Panc1 (cell line): ENCODE data around the gene POLDIP2. TPM values are rescaled to one million over a fixed set of nuclear protein-coding genes. Genes with fewer than 3 reads are reported as not detected.

ENCODE experiments used
- ATAC-seq: fragments of 200-7000 bp; cut with Tn5 transposase; 2 replicates; pipeline ENCODE4 v1.9.1; 2020; ENCODE audit warnings: mild to moderate bottlenecking, moderate library complexity
- BruUV-seq: library from RNA; stranded (reverse); fragments of 400-500 nt; replicated peaks from 2 replicates; lab custom pipeline; 2021; lab: Mats Ljungman, UMichigan
- CTCF ChIA-PET: fragments of 300-600 bp; sonication (Branson Sonifier 250); formaldehyde crosslinking; loops from one replicate; lab custom pipeline; 2022; ENCODE audit warnings: antibody characterized with exemption; lab: Charles Lee
- POLR2A ChIA-PET: fragments of 300-600 bp; sonication (Branson Sonifier 250); formaldehyde crosslinking; loops from one replicate; lab custom pipeline; 2022; ENCODE audit warnings: antibody characterized with exemption; lab: Charles Lee
- DNase-seq: peaks from one replicate; pipeline ENCODE4 v3.0.0-alpha.2; 2010; ENCODE audit warnings: low read depth, low spot score
- H3K27ac ChIP-seq: 2 replicates; pipeline ENCODE4 v1.5.1; 2011; ENCODE audit warnings: mild to moderate bottlenecking, low read length, inconsistent platforms
- H3K27me3 ChIP-seq: fragments of 200-500 bp; sonication (Bioruptor generic); 2 replicates; pipeline ENCODE4 v1.6.0; 2014; ENCODE audit warnings: low read length, inconsistent platforms; ENCODE audit not compliant: control insufficient read depth, insufficient read depth
- H3K36me3 ChIP-seq: fragments of 200-500 bp; sonication (Bioruptor generic); 2 replicates; pipeline ENCODE4 v1.5.1; 2014; ENCODE audit warnings: inconsistent platforms, mild to moderate bottlenecking, low read length, moderate library complexity; ENCODE audit not compliant: control insufficient read depth, insufficient read depth
- H3K4me1 ChIP-seq: 2 replicates; pipeline ENCODE4 v1.5.1; 2011; ENCODE audit warnings: inconsistent platforms, mild to moderate bottlenecking, low read length, moderate library complexity; ENCODE audit not compliant: control insufficient read depth, insufficient read depth
- H3K4me3 ChIP-seq, 2 experiments: 2 replicates each; pipeline ENCODE4 v1.5.1; 2011 to 2012; ENCODE audit warnings: low read depth in 2 of 2, low read length in 2 of 2, mild to moderate bottlenecking in 2 of 2, inconsistent platforms in 1 of 2, moderate library complexity in 1 of 2
- H3K9me3 ChIP-seq: fragments of 200-500 bp; sonication (Bioruptor generic); 2 replicates; pipeline ENCODE4 v1.5.1; 2014; ENCODE audit warnings: low read depth, mild to moderate bottlenecking, inconsistent platforms, low read length, moderate library complexity; ENCODE audit not compliant: control insufficient read depth, insufficient read depth
- POLR2AphosphoS5 ChIP-seq: IDR thresholded peaks from 2 replicates; pipeline ENCODE4 v1.6.1; 2012; ENCODE audit warnings: mild to moderate bottlenecking, low read depth, low read length, moderate library complexity
- REST ChIP-seq, 2 experiments: IDR thresholded peaks; 2 replicates each; pipeline ENCODE4 v1.6.1; 2011 to 2012; ENCODE audit warnings: low read depth in 2 of 2, control low read depth in 1 of 2, low read length in 1 of 2, mild to moderate bottlenecking in 1 of 2, moderate library complexity in 1 of 2; ENCODE audit not compliant: insufficient read depth in 1 of 2
- SIN3A ChIP-seq: IDR thresholded peaks from 2 replicates; pipeline ENCODE4 v1.6.1; 2012; ENCODE audit warnings: low read depth, mild to moderate bottlenecking, low read length, moderate library complexity, borderline replicate concordance; ENCODE audit not compliant: insufficient read depth
- TCF7L2 ChIP-seq: IDR thresholded peaks from 2 replicates; pipeline ENCODE4 v1.6.1; 2011; ENCODE audit warnings: mild to moderate bottlenecking, low read depth, low read length, inconsistent platforms
- in situ Hi-C: cut with HindIII; loops from 2 replicates; pipeline ENCODE4 v1.10.0; 2016; ENCODE audit warnings: low sequenced_read_pairs, low pct_unique_long_range_greater_than_20kb
- intact Hi-C: fragments of 100-400 bp; cut with micrococcal nuclease; formaldehyde crosslinking; loops from one replicate; pipeline ENCODE4 v1.10.0; 2022; ENCODE audit not compliant: unreplicated experiment
- total RNA-seq: library from RNA; stranded (reverse); gene quantifications from one replicate; pipeline ENCODE4 v1.2.1, GENCODE V29; 2021; ENCODE audit not compliant: unreplicated experiment
- TF ChIP-seq, protein P1 (sequence below): fragments of 450-650 bp; IDR thresholded peaks from 2 replicates; pipeline ENCODE4 v1.5.1; 2017; ENCODE audit warnings: mild to moderate bottlenecking

POLDIP2 gene
- total RNA-seq, 1 experiment from 2014 or later = 175 TPM

GRCh38 chr17:28344011-28344410 is 13.3 kb downstream of the POLDIP2 start:
- no peaks in the 10 kb centered on the region for H3K9me3 ChIP-seq
- H3K4me1 ChIP-seq = peaks cover 26% of the 10 kb centered on the region
- H3K27ac ChIP-seq = no peak overlapping the region
- BruUV-seq = no TSS peak
- ChIA-PET CTCF (no interaction called here), POLR2A (interaction anchor here (0.6 kb wide), 1 partner anchor 463 kb away, joined by 9 read pairs; no protein-coding TSS in a partner anchor)
- no peak overlapping the region for H3K4me3 ChIP-seq
- in situ Hi-C loops (no loop called here), intact Hi-C loops (no loop called here)
- no peak for DNase-seq
- H3K36me3 ChIP-seq = peaks cover 2% of the 10 kb centered on the region; the same call in 1 of the 2 replicates
- ATAC-seq = no peak
- TF ChIP-seq POLR2AphosphoS5 (no peak), REST (IDR thresholded peaks at IDR 0.05; ENCODE audit: insufficient read depth in 1 of 2, low read depth in 2 of 2, low read length in 1 of 2) (no peak), TCF7L2 (no peak)
- TF ChIP-seq, protein P1, sequence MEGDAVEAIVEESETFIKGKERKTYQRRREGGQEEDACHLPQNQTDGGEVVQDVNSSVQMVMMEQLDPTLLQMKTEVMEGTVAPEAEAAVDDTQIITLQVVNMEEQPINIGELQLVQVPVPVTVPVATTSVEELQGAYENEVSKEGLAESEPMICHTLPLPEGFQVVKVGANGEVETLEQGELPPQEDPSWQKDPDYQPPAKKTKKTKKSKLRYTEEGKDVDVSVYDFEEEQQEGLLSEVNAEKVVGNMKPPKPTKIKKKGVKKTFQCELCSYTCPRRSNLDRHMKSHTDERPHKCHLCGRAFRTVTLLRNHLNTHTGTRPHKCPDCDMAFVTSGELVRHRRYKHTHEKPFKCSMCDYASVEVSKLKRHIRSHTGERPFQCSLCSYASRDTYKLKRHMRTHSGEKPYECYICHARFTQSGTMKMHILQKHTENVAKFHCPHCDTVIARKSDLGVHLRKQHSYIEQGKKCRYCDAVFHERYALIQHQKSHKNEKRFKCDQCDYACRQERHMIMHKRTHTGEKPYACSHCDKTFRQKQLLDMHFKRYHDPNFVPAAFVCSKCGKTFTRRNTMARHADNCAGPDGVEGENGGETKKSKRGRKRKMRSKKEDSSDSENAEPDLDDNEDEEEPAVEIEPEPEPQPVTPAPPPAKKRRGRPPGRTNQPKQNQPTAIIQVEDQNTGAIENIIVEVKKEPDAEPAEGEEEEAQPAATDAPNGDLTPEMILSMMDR = no peak
- H3K27me3 ChIP-seq = no peaks in the 10 kb centered on the region

DNA sequence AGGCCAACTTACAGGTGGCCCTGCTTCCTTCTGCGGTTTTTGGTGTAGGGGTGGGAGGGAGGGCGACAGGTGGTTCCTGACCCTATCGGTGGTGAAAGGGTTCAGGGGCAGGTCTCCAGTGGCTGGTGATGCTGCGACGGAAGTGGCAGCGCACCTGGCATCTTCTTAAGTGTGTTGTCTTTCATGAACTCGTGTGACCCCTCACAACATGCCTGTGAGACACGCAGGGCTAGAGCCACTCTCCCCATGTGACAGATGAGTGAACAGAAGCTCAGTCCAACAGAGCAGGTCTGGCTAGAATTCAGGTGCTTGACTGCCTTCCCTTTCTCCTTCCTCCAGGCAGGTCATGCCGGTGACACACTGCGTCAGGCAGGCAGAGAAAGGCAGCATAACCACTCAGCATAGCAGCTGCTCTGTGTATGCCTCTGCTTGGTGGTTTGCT is 13.8 kb downstream of the POLDIP2 start:
- intact Hi-C loops = no loop called here
- no TSS peak for BruUV-seq
- peaks cover 26% of the 10 kb centered on the region for H3K4me1 ChIP-seq
- no peak overlapping the region for H3K4me3 ChIP-seq
- TF ChIP-seq, protein P1 = no peak
- TF ChIP-seq SIN3A = no peak
- no peak for TF ChIP-seq REST (IDR thresholded peaks at IDR 0.05; ENCODE audit: insufficient read depth in 1 of 2, low read depth in 2 of 2, low read length in 1 of 2)
- no peak for TF ChIP-seq TCF7L2
- no peak for TF ChIP-seq POLR2AphosphoS5
- CTCF ChIA-PET = no interaction called here
- H3K36me3 ChIP-seq = peaks cover 2% of the 10 kb centered on the region; the same call in 1 of the 2 replicates
- no peak overlapping the region for H3K27ac ChIP-seq
- H3K9me3 ChIP-seq = no peaks in the 10 kb centered on the region
- no peak for ATAC-seq
- no peaks in the 10 kb centered on the region for H3K27me3 ChIP-seq
- in situ Hi-C loops = no loop called here
- no peak for DNase-seq
- POLR2A ChIA-PET = interaction anchor here (0.6 kb wide), 1 partner anchor 463 kb away, joined by 9 read pairs; no protein-coding TSS in a partner anchor
